SJCRH30 (cell line): ENCODE data around the gene PTPRG. TPM values are rescaled to one million over a fixed set of nuclear protein-coding genes. Genes with fewer than 3 reads are reported as not detected.

ENCODE experiments used
- DNase-seq, 2 experiments: peaks; one replicate each; pipeline ENCODE4 v3.0.0-alpha.2; 2015 to 2020
- H3K27ac ChIP-seq: fragments of 250-450 bp; sonication (Bioruptor Pico); 2 replicates; pipeline ENCODE4 v1.5.1; 2020; ENCODE audit warnings: mild to moderate bottlenecking, moderate library complexity
- H3K27me3 ChIP-seq: fragments of 250-450 bp; sonication (Bioruptor Pico); 2 replicates; pipeline ENCODE4 v1.5.1; 2020; ENCODE audit warnings: mild to moderate bottlenecking, moderate library complexity
- H3K36me3 ChIP-seq: fragments of 250-450 bp; sonication (Bioruptor Pico); 2 replicates; pipeline ENCODE4 v1.5.1; 2020; ENCODE audit warnings: mild to moderate bottlenecking, moderate library complexity
- H3K4me1 ChIP-seq: fragments of 250-450 bp; sonication (Bioruptor Pico); 2 replicates; pipeline ENCODE4 v1.5.1; 2020; ENCODE audit warnings: mild to moderate bottlenecking, moderate library complexity
- H3K4me3 ChIP-seq: fragments of 250-450 bp; sonication (Bioruptor Pico); 2 replicates; pipeline ENCODE4 v1.5.1; 2020; ENCODE audit warnings: mild to moderate bottlenecking, moderate library complexity
- H3K9me3 ChIP-seq: fragments of 250-450 bp; sonication (Bioruptor Pico); replicated peaks from 2 replicates; pipeline ENCODE4 v1.5.1; 2020; ENCODE audit warnings: mild to moderate bottlenecking, moderate library complexity
- total RNA-seq: library from RNA; depleted of rRNA; stranded (reverse); fragments of >200 nt; shearing (Covaris generic); gene quantifications from 2 replicates; pipeline ENCODE4 v1.2.3, GENCODE V29; 2014

The PTPRG gene
- total RNA-seq, 1 experiment from 2014 or later = 25.2 TPM

DNA sequence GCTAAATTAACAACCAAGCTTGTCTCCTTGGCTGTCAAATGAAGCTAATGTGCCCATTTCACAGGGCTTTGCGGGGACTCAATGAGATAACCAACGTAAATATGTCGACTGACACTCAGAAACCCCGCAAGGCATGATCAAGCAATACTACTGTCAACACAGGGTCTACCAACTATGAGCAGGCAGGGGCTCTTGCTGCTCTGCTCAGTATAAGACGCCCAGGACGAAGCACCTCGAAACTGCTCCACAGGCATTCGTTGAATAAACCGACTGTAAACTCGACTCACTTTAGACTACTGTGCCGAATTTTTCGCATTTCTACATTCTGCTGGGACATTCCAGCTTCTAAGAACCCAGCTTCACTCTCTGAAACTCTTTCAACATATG, 757.0 kb downstream of the PTPRG start:
- Histone ChIP-seq H3K27ac (peak overlapping the region; percentile 17; the same call in 1 of the 2 replicates), H3K4me3 (peak overlapping the region; percentile 56), H3K27me3 (no peaks in the 10 kb centered on the region), H3K36me3 (no peaks in the 10 kb centered on the region), H3K4me1 (peaks cover 5% of the 10 kb centered on the region; the same call in 1 of the 2 replicates), H3K9me3 (no peaks in the 10 kb centered on the region)
- DNase-seq = no peak

GRCh38 chr3:62318752-62319569, 757.6 kb downstream of the PTPRG start:
- H3K27me3 ChIP-seq = no peaks in the 10 kb centered on the region
- H3K27ac ChIP-seq = peak overlapping the region; percentile 17; the same call in 1 of the 2 replicates
- DNase-seq = peak; percentile 56 to 60
- H3K4me3 ChIP-seq = peak overlapping the region; percentile 56
- peaks cover 5% of the 10 kb centered on the region; the same call in 1 of the 2 replicates for H3K4me1 ChIP-seq
- H3K9me3 ChIP-seq = no peaks in the 10 kb centered on the region
- no peaks in the 10 kb centered on the region for H3K36me3 ChIP-seq

DNA sequence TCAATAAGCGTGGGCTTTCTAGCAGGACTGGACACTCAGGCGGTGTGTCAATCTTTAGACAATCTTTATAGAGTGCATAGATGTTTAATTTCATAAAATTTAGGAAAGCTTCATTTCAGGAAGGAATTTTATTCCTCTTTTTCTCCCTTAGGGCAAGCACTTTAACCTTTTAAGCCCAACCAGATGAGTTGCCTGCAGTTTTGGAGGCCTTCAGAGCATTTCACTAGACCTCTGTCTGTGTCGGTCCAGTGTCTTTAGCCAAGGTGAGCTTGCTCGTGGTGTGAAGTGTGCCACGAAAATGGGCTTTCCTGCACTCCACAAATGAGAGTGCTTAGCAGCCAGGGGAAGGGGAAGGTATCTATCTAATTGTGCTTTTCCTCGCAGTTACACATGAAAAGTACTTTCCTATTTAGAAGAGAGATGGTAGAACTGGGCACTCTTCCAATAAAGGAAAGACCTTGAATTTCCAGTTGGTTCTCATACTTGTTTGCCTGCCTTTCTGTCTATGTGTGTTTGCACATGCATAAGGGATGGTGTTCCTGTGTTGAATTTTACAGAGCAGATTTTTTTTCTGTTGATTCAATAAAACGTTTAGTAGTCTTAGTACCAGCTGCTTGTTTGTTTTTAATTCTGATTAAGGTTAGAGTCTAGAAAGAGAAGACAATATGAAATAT, 758.3 kb downstream of the PTPRG start:
- Histone ChIP-seq H3K4me3 (peak overlapping the region; percentile 56), H3K4me1 (peaks cover 8% of the 10 kb centered on the region; the same call in 1 of the 2 replicates), H3K27me3 (no peaks in the 10 kb centered on the region), H3K27ac (no peak overlapping the region), H3K9me3 (no peaks in the 10 kb centered on the region), H3K36me3 (no peaks in the 10 kb centered on the region)
- DNase-seq = no peak

GRCh38 chr3:62323241-62323640, 761.9 kb downstream of the PTPRG start:
- H3K4me1 ChIP-seq = peaks cover 20% of the 10 kb centered on the region
- H3K4me3 ChIP-seq = no peak overlapping the region
- H3K36me3 ChIP-seq = no peaks in the 10 kb centered on the region
- no peaks in the 10 kb centered on the region for H3K9me3 ChIP-seq
- DNase-seq = peak; percentile 3 to 69
- no peaks in the 10 kb centered on the region for H3K27me3 ChIP-seq
- H3K27ac ChIP-seq = peak overlapping the region; percentile 65

DNA sequence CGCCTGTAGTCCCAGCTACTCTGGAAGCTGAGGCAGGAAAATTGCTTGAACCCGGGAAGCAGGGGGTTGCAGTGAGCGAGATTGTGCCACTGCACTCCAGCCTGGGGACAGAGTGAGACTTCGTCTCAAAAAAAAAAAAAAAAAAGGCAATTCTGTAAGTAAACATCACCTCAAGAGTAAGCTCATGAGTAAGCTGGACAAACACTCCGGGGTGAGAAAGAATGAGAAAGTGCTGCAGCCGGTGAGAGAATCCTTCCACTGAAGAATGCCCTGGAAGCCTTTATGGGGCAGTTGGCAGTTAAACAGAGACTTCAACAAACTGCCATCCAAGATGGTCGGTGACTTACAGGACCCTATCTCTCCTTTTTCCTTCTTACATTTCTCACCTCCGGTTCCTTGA, 764.5 kb downstream of the PTPRG start:
- Histone ChIP-seq H3K9me3 (no peaks in the 10 kb centered on the region), H3K4me1 (peaks cover 20% of the 10 kb centered on the region), H3K27me3 (no peaks in the 10 kb centered on the region), H3K4me3 (no peak overlapping the region), H3K27ac (no peak overlapping the region), H3K36me3 (no peaks in the 10 kb centered on the region)
- DNase-seq = no peak

GRCh38 chr3:62329971-62330370, 768.6 kb downstream of the PTPRG start:
- Histone ChIP-seq H3K36me3 (no peaks in the 10 kb centered on the region), H3K27me3 (no peaks in the 10 kb centered on the region), H3K27ac (no peak overlapping the region), H3K9me3 (no peaks in the 10 kb centered on the region), H3K4me1 (peaks cover 14% of the 10 kb centered on the region), H3K4me3 (no peak overlapping the region)
- no peak for DNase-seq

DNA sequence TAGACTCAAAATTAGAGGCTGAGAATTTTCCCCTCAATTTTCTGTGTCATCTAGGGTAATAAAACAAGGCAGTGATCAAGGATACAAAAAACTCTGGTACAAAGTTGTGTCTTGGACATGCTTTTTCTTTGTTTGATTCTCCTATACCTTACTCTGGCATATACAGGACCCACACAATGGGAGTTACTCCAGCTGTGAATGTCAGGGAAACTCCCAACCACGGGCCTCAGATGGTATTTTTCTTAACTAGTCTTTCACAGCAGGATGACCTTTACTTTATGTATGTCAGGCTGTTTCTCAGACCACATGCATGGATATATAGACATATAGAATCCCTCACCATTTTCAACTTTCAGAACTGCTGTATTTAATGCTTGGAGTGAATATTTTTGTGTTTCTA, 770.6 kb downstream of the PTPRG start:
- H3K4me3 ChIP-seq = no peak overlapping the region
- H3K27ac ChIP-seq = no peak overlapping the region
- H3K27me3 ChIP-seq = no peaks in the 10 kb centered on the region
- peaks cover 7% of the 10 kb centered on the region; the same call in 1 of the 2 replicates for H3K4me1 ChIP-seq
- H3K36me3 ChIP-seq = no peaks in the 10 kb centered on the region
- DNase-seq = no peak
- H3K9me3 ChIP-seq = no peaks in the 10 kb centered on the region

DNA sequence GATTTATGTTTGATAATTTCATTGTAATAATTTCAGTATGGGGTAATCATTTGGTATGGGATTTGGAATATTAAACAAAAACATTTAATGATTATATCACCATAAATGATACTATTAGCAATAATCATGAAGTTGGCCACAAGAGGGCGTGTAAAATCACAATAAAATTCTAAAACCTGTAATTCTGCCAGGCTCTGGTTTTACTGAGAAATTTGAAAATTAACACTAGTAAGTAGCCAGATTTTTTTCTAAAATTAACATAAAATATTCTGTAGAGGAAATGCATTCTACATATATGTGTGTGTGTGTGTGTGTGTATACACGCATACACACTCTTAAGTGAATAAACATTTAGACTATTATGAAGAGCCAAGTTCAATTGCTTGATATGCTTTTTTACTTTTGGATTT, 771.5 kb downstream of the PTPRG start:
- Histone ChIP-seq H3K27ac (no peak overlapping the region), H3K9me3 (no peaks in the 10 kb centered on the region), H3K36me3 (no peaks in the 10 kb centered on the region), H3K27me3 (no peaks in the 10 kb centered on the region), H3K4me3 (no peak overlapping the region), H3K4me1 (peaks cover 7% of the 10 kb centered on the region; the same call in 1 of the 2 replicates)
- DNase-seq = peak in 1 of 2 experiments; percentile 33

DNA sequence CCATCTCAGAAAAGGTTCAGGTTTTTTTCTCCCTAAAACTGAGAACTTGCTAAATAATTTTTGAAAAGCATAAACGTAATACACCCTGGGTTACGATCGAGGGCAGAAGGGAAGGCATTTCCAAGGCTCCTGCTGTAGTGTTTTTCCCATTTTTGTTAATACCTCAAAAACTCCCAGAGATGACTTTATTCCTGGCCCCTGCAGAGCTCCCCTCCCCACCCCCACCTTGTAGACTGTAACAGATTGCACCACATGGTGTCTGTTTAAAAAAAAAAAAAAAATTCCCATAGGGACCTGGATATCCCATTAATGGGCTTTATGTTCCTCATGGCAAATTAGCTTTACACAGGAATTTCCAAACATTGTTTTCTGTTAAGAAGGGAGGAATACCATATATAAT, 773.8 kb downstream of the PTPRG start:
- Histone ChIP-seq H3K27ac (no peak overlapping the region; the same call in 1 of the 2 replicates), H3K36me3 (no peaks in the 10 kb centered on the region), H3K4me3 (no peak overlapping the region), H3K9me3 (no peaks in the 10 kb centered on the region), H3K27me3 (no peaks in the 10 kb centered on the region), H3K4me1 (peaks cover 7% of the 10 kb centered on the region; the same call in 1 of the 2 replicates)
- peak; percentile 7 to 58 for DNase-seq

GRCh38 chr3:62343755-62344154, 782.4 kb downstream of the PTPRG start:
- no peaks in the 10 kb centered on the region for H3K36me3 ChIP-seq
- DNase-seq = no peak
- H3K9me3 ChIP-seq = no peaks in the 10 kb centered on the region
- H3K4me3 ChIP-seq = no peak overlapping the region
- no peaks in the 10 kb centered on the region for H3K4me1 ChIP-seq
- H3K27ac ChIP-seq = no peak overlapping the region
- H3K27me3 ChIP-seq = no peaks in the 10 kb centered on the region
